GM19328 (cell line): Measurements from ENCODE around the gene PPIP5K1.

Experiments
- ATAC-seq: cut with Tn5 transposase; IDR thresholded peaks from one replicate; pipeline ENCODE4 v1.9.1; 2021; ENCODE audit warnings: mild to moderate bottlenecking, moderate library complexity; ENCODE audit not compliant: unreplicated experiment

PPIP5K1 gene

DNA sequence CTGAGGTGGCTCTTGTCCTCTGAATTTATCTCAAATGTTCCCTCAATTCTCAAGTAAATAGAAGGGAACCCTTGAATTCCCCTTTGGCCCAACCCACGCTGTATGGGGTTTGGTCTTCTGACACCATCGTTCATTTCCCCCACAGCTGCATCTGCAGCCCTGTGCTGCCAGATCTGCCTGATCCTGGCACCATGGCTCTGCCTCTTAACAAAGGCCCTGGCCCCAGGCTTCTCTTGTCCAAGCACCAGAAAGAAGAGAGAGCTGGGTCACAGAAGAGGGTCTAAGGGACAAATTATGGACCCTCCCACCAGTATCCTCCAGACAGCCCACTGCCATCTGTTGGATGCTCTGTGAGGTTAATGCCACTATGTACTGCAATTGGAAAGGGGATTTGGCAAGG is 70.8 kb downstream of the PPIP5K1 start:
- no peak for ATAC-seq

DNA sequence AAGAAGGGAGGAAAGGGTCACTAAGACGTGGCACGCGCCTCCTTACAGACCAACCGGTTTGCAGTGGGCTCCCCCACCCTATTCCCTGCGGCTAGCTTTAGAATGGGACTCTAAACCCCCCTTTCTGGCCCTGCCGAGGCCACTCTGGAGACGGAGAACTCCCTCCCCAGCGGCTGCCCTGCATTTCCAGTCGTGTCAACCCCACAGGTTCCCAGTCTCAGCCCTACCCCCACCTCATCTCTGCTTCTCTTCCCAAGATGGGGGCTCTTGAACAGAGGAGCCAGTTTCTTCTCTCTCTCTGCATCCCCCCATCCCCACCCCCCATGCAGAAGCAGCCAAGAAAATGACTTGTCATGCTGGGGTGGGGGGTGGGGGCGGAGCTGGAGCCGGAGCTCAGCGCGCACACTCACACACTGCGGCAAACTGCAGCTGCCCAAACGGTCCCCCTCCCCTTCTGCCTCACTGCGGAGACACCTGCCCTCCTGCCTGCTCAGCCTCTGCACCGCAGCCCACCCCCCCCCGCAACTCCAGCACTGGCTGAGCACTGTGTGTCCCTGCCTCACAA is 71.7 kb downstream of the PPIP5K1 start:
- ATAC-seq: no peak

DNA sequence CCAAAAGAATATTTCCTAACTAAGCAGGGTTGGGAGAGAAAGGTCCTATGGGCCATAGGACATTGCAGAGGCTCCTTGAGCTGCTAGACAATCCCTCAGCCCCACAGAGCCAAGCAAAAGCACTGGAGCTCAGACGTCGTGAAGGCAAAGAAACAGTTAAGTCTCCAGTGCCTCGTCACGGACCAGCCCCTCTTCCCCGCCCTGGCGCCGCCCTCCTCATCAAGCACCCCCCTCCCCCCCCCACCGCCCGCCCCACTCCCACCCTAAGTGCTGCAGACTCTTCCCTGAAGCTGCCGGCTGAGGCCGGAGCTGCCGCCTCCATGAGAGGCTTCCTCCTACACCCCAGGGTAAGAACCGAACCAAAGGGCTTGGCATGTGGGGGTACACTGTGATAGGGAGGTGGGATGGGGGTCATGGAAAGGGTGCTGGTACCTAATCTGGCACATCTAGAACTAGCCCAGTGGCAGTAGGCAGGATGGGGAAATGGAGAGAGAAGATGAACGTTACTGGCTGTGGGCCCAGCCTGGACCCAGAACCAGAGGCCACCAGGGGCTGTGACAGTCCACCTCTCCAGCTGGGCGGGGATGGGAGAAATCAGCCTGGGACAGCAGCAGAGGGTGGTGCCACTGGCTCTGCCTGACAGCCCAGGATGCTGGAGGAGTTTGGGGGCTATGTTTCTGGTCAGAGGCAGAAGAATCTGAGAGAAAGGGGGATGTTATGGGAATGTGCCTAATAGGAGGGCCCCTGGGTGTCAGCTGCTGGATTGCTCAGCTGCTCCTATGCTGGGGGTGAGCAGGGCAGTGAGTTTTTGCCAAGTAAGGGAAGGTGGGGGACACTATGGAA is 72.4 kb downstream of the PPIP5K1 start, which contains the start of gene MAP1A:
Gene MAP1A, plus strand, starts transcription at position 255 of the 843 bp plus-strand sequence. CDS start 3,866 bp downstream, outside the sequence.
- no peak for ATAC-seq

DNA sequence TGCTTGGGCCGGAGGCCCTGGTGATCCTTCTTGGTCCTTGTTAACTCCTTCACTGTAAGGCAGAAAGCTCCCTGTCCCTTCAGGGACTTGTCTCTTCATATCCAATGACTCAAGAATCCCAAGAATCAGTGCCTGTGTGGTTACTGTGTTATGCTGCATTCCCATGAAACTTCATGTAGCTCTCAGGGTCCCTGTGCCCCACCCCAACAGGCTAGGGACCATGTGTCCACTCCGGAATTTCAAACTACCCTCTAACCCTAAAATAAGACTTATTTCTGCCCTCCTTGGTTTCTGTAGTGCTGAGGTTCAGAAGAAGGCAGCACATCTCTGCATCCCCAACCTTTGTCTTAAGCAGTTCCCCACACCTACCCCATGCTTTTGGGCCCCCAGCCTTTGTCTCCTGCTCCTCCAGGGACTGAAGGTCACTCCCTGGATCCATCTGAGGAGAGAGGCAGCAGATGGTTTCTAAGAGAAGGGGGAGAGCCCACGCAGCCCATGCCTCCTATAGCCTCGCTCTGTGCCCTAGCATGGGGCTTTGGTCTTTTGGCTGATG is 73.1 kb downstream of the PPIP5K1 start:
- no peak for ATAC-seq

DNA sequence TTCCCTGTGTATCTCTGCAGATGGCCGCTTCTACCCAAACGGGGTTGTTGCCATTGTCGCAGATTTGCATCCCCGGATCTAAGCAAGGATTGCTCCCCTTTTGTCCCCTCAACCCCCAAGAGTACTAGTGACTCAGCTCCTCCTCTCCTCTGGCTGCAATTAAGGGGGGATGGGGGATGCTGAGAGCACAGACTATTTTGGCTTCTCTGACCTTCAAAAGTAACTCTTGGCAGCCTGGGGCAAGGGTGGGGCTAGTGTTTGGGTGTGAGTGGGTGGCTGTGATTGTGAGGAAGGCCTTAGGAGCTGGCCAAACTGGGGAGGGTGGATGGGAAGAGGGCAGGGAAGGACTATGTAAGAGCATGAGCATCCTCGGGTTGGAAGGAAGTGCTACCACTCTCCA is 73.8 kb downstream of the PPIP5K1 start:
- no peak for ATAC-seq

DNA sequence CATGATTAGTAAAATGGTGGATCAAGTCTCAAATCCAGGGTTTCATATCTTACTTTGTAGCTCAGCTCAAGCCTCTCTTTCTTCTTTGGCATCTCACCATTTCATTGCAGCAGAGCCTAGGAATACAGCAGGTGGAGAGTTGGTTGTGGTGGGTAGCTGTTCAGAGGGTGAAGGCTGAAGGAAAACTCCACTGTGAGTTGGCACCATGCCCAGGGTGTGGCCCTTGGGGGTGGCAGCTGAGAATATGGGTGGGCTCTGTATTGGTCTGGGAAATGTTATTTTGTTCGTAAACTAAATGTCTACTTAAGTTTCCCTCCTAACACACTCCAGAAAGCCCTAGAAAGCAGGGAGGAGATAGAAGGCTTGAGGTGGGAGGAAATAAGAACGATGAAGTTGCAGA is 74.3 kb downstream of the PPIP5K1 start:
- ATAC-seq: no peak

DNA sequence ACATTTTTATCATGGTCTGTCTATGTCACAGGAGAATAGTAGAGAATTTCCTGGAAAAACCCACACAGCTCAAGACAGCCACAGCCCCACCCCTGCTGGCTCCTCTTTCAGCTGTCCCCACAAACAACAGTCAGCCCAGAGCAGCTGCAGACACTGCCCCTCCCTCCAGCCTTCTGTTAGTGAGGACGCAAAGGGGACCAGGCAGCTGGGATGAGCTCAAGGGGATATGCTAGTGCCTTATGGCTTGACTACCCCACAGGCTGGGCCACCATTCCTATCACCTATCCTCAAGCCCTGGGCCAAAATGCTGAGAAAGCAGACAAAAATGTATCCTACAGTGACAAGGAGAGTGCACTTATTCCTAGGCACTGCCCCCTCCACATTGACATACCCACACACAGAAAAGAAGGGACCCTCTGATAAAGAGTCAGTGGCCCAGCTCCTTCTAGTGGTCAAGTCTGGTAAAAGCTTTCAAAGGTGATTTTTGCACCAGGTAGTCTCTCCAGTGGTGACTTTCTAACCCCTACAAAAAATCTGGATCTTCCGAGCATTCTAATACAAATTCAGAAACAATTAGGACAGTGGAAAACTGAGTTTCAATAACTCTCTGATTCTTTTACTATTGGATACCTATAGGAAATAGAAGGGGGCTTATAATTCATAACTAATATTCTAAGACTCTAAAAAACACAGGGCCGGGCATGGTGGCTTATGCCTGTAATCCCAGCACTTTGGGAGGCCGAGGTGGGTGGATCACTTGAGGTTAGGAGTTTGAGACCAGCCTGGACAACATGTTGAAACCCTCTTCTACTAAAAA is 75.6 kb downstream of the PPIP5K1 start:
- ATAC-seq: no peak

DNA sequence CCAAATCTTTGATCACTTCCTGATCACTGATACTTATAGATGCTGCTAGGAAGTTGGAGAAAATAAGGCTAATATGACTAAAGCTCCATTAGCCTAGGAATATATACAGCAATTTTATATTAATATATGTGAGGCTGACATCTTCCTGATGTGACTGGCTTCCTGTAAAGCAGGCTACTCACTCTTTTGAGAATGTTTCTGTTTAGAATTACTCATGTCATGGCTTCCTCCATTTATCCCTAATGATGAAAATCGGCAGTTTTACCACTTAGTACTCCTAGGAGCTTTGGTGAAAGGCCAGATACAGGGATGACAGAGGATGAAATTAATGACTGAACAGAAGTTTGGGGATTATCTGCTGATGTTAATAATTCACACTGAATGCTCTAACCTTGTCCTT is 76.5 kb downstream of the PPIP5K1 start:
- no peak for ATAC-seq

DNA sequence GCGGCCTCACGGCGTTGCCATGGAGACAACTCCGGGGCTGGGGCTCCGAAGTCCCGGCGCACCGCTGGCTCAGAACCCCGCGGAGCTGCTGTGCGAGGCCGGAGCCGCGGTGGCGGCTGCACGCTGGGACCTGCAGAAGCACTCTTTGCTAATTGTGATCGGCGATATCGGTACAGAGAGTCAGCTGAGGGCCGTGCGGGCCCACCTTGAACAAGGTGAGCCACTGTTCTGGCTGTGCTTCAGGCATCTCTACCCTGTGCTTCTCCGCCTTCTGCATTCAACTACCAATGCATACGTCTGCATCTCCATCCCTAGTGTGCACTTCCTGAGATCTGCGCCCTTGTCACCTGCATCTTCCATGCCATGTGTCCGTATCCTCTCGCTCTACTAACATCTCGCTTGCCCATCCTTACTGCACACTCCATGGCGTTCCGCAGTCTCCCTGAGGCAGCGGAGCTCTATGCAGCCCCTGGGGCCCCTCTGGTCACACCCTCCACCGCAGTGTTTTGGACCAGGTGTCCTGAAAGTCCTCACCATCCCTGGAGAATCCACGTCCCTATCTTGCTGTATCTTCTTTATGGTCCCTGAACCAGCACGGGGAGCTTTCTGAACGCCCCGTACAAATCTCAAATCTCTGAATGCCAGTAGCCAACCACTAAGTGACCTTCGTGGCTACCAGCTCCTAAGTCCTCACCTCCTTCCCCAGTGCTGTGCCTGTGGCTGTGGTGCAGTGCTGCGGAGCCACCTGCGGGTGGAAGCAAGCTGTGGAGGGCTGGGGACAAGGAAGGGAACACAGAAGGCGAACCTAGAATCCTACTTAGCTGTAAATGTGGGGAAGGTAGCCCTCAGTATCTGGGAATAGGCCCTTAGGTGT is 78.8 kb downstream of the PPIP5K1 start:
- ATAC-seq: no peak

DNA sequence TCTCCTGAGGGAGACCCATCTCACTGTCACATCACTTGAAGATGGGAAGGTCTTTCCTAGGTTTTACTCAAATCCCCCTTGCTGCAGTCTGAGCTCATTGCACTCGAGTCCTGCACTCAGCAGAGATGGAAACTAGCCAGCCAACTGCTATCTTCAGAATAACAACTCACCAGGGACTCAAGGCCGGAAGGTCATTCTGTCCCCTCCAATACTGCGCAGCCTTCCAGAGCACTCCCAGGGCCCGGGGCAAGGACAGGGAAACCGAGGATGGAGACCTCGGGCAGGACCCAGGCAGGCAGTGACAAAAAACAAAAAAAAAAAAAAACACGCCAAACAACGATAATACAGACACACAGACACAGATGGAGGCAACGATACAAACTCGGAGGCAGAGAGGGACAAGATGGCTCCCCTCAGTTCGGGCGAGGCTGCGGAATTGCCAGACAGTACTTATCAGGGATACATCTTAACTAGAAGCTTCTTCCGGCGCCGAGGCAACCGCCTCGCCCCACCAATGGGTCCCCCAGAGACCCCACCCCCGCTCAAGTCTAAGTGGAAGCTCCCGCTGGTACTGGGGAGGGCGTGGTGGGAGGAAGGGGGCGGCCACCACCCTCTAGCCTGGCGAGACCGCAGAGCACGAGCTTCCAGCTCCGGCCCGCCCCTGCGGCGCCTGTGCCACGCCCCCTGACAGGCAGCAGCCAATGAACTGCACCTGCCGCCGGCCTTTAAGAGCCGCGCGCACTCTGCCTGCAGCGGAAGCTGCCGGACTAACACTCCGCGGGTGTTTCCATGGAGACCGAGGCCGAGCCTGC is 79.6 kb downstream of the PPIP5K1 start:
- peak; percentile 98 for ATAC-seq

DNA sequence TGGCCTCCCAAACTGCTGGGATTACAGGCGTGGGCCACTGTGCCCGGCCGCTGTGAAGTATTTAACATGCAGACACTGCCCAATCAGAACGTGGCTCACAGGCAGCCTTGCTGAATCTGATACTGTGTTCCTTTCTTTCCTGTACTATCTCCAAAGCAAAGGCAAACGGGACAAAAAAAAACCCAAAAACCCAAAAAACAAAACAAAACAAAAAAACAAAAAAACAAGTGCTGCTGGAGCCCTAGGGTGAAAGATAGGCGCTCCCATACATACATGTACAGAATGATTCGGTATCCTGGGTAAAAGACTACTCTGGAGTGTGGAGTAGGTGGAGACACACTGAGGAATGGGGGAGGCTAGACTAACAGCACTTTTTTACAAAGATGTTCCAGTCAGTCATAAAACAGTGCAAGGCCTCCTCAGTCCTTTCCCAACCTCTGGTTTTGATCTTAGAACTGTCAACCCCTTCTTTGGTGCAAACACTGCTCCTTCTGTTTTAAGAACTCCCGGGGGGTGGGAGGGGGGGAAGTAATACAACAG is 80.3 kb downstream of the PPIP5K1 start:
- no peak for ATAC-seq

DNA sequence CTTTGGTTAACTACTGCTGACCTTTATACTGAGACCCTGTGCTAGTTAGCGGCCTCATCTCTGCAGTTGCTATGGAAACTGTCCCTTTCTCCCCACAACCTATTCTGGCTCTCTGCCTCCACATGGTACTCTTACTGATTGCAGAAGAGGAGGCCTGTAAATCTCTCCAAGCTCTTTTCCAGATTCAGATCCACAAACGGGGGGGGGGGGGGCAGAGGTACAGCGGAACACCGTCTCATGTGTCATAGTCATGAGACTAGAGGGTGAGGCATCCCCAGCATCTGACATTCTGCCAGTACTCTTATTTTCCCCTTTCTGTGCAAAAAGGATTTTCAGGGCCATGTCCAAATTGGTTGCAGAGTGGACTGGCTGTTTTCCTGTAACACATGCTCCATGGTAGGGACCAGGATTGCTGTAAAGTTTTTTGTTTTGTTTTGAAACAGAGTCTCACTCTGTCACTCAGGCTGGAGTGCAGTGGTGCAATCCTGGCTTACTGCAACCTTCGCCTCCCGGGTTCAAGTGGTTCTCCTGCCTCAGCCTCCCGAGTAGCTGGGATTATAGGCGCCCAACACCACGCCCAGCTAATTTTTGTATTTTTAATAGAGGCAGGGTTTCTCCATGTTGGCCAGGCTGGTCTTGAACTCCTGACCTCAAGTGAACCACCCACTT is 80.9 kb downstream of the PPIP5K1 start:
- ATAC-seq: no peak

DNA sequence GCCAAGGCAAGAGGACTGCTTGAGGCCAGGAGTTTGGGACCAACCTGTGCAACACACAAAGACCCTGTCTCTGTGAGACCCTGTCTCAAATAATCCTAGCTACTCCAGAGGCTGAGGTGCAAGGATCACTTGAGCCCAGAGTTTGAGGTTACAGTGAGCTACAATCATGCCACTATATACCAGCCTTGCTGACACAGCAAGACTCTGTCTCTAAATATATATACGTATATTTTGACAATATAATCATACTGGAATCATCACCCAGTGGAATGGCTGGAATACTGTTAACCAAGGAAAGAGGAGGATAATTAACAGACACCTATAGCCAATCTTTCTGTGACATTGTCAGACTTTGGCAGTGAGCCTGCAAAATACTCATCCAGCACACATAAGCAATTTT is 81.6 kb downstream of the PPIP5K1 start:
- ATAC-seq: no peak

DNA sequence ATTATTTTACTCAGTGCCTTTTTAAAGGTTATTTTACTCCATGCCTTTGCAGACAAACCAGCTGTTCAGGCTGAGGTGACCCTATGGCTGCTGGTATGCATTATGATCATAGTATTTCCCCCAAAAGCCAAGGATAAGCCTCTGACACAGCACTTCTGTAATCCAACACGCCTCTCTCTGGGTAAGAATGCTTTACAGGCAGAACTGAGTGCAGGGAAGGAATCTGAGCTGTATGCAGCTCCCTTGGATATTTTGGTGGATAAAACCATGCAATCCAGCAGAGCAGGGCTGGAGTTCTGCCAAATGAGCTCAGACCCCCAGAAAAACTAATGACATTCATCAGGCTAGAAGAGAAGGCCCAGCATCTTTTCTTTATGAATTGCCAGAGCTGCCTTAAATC is 84.3 kb downstream of the PPIP5K1 start:
- ATAC-seq: no peak

DNA sequence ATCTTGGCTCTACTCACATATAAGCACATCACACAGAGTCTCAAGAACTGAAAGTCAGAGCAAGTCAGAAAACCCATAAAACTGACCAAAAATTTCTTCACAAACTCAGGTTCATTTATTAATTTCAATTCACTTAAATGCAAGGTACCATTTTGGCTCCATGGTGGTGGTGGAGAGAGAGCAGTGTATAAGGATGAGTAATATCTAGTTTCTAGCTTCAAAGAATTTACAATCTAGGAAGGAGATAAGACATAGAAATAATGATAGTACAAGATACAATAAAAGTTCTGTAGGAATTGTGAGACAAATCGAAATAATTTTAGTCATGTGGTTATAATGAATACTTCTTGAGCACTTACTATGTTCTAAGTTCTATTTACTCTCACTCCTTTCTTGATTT is 90.4 kb downstream of the PPIP5K1 start:
- ATAC-seq: no peak

DNA sequence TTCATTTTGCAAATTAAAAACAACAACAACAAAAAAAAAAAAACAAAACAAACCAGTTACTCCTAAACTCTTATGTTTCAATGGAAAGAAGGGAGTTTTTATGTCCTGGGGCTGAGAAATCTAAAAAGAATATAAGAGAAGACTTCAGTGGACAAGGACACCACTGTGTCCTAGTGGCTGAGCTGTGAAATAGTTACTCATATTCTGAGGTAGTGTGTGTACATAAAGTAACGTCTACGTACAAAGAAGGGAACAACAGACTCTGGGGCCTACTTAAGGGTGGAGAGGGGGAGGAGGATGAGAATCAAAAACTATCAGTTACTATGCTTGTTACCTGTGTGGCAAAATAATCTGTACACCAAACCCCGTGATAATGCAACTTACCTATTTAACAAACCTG is 91.0 kb downstream of the PPIP5K1 start:
- ATAC-seq: no peak

DNA sequence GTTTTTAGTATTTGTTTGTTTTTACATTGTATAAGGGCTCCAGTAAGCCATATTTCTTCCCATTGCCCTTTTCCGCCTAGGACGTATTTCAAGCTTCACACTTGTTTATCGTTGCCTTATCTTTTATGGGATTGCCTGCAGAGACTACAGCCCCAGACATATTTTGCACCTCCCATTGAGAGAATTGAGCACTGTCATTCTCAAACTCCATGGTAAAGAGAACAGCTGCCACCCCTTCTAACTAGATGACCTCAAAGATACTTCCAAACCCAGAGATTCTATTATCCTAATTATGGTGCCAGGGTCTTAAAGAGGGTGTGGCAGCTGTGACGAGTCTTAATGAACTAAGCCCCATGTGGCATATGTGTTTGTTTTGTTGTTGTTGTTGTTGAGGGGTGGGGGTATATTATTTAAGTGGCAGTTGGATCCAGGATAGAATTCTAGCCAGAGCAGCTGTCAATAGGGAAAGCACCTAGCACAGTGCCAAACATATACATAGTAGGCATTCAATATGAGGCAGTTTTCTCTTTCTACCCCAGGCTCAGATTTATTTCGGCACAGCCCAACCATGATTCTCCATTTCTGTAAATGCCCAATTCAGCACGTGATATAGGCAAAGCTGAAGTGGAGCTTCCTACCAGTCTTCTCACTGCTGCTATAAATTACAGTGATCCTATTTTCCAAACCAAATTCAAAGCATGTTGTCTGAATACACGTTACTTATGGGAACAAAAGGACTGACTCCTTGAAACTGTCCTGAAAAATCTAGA is 96.1 kb downstream of the PPIP5K1 start:
- ATAC-seq: no peak
